Measurements from ENCODE around the gene C4A.

DNA sequence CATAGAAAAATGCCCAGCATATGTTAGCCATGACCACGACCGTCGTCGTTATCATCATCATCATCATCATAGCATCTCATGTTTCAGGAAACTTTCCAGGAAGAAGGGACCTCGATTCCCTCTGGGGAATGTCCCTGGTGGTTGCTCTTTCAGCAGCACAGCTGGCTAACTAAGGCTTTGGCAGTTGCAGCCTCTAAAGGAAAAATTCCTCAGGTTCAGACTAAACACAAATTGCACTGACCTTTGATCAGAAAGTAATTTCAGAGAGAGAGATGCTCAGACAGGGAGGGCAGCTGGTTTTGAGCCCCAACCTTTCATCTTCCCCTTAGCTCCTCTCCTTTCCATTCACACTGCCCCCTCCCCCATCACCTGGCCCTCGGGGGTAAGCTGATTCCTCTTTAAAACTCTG is 41.6 kb upstream of the C4A start:
- TF ChIP-seq, protein P1, sequence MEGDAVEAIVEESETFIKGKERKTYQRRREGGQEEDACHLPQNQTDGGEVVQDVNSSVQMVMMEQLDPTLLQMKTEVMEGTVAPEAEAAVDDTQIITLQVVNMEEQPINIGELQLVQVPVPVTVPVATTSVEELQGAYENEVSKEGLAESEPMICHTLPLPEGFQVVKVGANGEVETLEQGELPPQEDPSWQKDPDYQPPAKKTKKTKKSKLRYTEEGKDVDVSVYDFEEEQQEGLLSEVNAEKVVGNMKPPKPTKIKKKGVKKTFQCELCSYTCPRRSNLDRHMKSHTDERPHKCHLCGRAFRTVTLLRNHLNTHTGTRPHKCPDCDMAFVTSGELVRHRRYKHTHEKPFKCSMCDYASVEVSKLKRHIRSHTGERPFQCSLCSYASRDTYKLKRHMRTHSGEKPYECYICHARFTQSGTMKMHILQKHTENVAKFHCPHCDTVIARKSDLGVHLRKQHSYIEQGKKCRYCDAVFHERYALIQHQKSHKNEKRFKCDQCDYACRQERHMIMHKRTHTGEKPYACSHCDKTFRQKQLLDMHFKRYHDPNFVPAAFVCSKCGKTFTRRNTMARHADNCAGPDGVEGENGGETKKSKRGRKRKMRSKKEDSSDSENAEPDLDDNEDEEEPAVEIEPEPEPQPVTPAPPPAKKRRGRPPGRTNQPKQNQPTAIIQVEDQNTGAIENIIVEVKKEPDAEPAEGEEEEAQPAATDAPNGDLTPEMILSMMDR (IDR thresholded peaks at IDR 0.05): no peak
- TF ChIP-seq POLR2AphosphoS5 (IDR thresholded peaks at IDR 0.05): no peak
- no peak for TF ChIP-seq EP300 (IDR thresholded peaks at IDR 0.05)
